ENCODE data around the gene TTPAL. TPM values are rescaled to one million over a fixed set of nuclear protein-coding genes. Genes with fewer than 3 reads are reported as not detected.

The TTPAL gene, protein sequence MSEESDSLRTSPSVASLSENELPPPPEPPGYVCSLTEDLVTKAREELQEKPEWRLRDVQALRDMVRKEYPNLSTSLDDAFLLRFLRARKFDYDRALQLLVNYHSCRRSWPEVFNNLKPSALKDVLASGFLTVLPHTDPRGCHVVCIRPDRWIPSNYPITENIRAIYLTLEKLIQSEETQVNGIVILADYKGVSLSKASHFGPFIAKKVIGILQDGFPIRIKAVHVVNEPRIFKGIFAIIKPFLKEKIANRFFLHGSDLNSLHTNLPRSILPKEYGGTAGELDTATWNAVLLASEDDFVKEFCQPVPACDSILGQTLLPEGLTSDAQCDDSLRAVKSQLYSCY
- total RNA-seq (ENCODE audit: low replicate concordance), result 20.8 and 21.5 TPM in 2 replicates
- long read RNA-seq, full-length matches to known transcripts, result 22 of 25 reads
- long read RNA-seq, partial matches to known transcripts, result 0 of 25 reads
- long read RNA-seq, other reads (novel, unspliced or antisense), result 3 of 25 reads

DNA sequence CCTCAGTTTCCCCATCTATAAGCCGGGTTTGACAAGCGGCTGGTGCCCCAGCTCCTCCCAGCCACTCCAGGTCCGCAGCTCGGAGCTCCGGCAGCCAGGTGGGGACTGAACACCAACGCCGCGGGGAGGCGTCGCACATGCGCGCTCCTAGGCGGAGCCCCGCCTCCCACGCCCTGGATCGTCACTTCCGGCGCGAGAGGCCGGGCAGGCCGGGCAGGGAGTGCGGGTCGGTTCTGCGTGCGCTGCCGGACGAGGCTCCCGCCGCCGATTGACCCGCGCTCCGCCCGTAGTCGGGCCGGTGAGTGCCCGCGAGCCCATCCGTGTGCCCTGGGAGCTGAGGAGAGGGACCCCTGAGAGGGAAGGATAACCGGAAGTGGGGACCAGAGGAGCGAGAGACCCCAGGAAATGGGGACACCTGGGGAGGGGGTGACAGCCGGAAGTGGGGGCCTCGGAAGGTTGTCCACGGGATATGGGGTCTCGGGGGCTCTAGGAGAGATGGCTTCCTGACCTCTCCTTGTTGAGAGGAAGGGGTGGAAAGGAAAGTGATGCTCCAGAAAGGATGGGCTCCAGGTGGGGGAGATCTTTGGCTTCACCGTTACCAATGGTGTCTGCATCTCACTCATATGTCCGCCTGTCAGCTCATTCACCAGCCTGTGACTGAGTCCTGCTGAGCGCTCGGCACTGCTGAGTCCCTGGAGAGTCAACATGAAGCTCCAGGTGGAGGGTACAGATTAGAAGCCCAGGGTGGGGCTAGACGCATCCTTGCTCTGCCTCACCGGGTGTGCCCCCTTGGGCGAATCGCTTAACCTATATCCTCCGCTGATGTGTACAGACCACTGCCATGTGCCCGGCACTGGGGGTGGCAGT, at the start of gene TTPAL:
Gene TTPAL, plus strand, starts transcription at position 181 of the 867 bp plus-strand sequence. CDS start 4,126 bp downstream, outside the sequence.
- peak within 1 kb of the TSS; percentile 89 for H3K27ac Mint-ChIP-seq
- peak within 1 kb of the TSS; percentile 94 for H3K4me3 Mint-ChIP-seq
- H3K36me3 Mint-ChIP-seq, result no peaks in the 10 kb centered on the region
- DNase-seq (ENCODE audit: extremely low spot score, unreplicated experiment), result peak; percentile 93
- peaks cover 13% of the 10 kb centered on the region for H3K4me1 Mint-ChIP-seq (ENCODE audit: unreplicated experiment)
- peaks cover 4% of the 10 kb centered on the region for H3K27me3 Mint-ChIP-seq
- no peaks in the 10 kb centered on the region for H3K9me3 Mint-ChIP-seq
- TF ChIP-seq, protein P1, sequence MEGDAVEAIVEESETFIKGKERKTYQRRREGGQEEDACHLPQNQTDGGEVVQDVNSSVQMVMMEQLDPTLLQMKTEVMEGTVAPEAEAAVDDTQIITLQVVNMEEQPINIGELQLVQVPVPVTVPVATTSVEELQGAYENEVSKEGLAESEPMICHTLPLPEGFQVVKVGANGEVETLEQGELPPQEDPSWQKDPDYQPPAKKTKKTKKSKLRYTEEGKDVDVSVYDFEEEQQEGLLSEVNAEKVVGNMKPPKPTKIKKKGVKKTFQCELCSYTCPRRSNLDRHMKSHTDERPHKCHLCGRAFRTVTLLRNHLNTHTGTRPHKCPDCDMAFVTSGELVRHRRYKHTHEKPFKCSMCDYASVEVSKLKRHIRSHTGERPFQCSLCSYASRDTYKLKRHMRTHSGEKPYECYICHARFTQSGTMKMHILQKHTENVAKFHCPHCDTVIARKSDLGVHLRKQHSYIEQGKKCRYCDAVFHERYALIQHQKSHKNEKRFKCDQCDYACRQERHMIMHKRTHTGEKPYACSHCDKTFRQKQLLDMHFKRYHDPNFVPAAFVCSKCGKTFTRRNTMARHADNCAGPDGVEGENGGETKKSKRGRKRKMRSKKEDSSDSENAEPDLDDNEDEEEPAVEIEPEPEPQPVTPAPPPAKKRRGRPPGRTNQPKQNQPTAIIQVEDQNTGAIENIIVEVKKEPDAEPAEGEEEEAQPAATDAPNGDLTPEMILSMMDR (conservative IDR thresholded peaks at IDR 0.05), result no peak

DNA sequence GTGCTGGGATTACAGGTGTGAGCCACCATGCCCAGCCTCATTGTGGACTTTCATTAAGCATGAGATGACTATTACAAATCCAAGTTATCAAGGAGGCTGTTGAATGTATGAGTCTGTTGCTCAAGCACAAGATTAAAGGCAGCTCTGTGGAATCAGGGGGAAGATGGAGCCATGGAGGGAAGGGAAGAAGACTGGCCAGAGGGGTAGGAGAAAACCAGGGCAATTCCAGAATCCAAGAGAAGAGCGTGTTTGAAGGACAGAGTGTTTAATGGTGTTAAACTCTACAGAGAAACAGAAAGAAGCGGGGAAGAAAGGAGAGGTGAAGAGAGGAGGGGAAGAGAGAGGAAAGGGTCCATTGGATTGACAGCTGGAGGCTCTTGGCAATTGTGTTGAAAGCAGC, 49.8 kb upstream of the TTPAL start:
- H3K27me3 Mint-ChIP-seq, result peaks cover 6% of the 10 kb centered on the region
- no peak for DNase-seq (ENCODE audit: extremely low spot score, unreplicated experiment)
- no peak overlapping the region for H3K27ac Mint-ChIP-seq
- TF ChIP-seq, protein P1 (conservative IDR thresholded peaks at IDR 0.05), result no peak
- H3K36me3 Mint-ChIP-seq, result no peaks in the 10 kb centered on the region
- no peaks in the 10 kb centered on the region for H3K9me3 Mint-ChIP-seq
- H3K4me3 Mint-ChIP-seq, result no peak overlapping the region
- no peaks in the 10 kb centered on the region for H3K4me1 Mint-ChIP-seq (ENCODE audit: unreplicated experiment)

DNA sequence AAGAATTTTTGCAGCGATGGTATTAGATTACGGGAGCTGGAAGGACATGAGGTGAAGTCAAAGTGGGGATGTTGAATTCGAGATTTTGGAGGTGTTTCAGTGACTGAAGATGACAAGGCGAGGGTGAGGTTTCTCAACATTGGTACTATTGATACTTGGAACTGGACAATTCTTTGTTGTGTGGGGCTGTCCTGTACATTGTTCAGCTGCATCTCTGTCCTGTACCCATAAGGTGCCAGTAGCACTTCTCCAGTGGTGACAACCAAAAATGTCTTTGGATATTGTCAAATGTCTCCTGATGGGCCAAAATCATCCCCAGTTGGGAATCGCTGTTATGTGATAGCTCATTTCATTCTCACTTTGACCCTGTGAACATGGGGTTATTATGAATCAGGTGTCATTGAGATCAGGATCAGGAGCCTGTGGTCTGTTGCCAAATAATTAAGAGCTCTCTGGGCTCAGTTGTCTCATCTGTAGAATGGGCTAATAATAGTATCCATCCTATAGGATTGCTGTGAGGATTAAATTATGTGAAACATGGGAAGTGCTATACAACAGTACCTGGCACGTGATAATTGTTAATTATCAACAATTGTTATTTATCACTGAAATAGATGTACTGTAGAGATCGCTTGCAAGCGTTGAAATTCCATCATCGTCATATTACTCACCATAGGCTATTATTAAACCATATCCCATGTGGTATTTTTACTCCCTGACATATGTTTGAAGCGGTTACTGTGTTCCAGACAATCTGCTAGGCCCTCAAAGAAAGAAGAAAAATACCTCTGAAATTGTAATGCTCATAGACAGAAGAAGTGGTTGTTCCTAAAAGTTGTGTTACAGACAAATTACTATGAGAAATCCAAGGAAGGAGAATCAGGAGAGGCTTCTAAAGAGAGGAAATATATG, 48.5 kb upstream of the TTPAL start:
- DNase-seq (ENCODE audit: extremely low spot score, unreplicated experiment), result no peak
- H3K27me3 Mint-ChIP-seq, result peaks cover 6% of the 10 kb centered on the region
- TF ChIP-seq, protein P1 (conservative IDR thresholded peaks at IDR 0.05), result no peak
- no peak overlapping the region for H3K27ac Mint-ChIP-seq
- H3K4me1 Mint-ChIP-seq (ENCODE audit: unreplicated experiment), result no peaks in the 10 kb centered on the region
- H3K9me3 Mint-ChIP-seq, result no peaks in the 10 kb centered on the region
- H3K4me3 Mint-ChIP-seq, result no peak overlapping the region
- no peaks in the 10 kb centered on the region for H3K36me3 Mint-ChIP-seq

DNA sequence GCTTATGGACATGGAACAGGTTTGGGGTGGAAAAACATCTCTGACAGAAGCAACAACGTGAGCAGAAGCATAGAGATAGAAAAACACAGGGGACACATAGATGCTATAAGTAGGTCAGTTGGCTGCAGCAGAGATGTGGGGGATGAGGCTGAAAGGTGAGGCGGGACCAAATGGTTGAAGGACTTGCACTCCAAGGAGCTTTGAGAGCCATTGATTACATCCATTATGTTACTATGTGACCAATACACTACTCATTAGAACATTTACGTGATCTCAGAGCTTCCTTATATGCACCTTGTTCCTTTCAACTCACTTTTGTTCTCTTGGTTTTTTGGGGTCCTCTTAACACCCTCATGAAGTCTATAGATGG, 47.9 kb upstream of the TTPAL start:
- Mint-ChIP-seq H3K27me3 (peaks cover 6% of the 10 kb centered on the region), H3K4me3 (no peak overlapping the region), H3K9me3 (no peaks in the 10 kb centered on the region), H3K36me3 (no peaks in the 10 kb centered on the region), H3K27ac (no peak overlapping the region), H3K4me1 (ENCODE audit: unreplicated experiment) (no peaks in the 10 kb centered on the region)
- TF ChIP-seq, protein P1 (conservative IDR thresholded peaks at IDR 0.05), result no peak
- no peak for DNase-seq (ENCODE audit: extremely low spot score, unreplicated experiment)
